Activated CD8-positive, alpha-beta memory T cell treated with anti-CD3 and anti-CD28 coated beads, Interleukin-2, amount 50 U/mL, for 1 hour (primary cell): ENCODE results near the gene DHX9.
"Not testable (repeated sequence)": the region's sequence is repeated elsewhere in the genome, so short reads cannot be mapped to it uniquely, and the experiment has no call there.

Experiments
- DNase-seq: peaks from one replicate; pipeline ENCODE4 v3.0.0-alpha.2; 2020; ENCODE audit errors: extremely low read depth

Gene DHX9

DNA sequence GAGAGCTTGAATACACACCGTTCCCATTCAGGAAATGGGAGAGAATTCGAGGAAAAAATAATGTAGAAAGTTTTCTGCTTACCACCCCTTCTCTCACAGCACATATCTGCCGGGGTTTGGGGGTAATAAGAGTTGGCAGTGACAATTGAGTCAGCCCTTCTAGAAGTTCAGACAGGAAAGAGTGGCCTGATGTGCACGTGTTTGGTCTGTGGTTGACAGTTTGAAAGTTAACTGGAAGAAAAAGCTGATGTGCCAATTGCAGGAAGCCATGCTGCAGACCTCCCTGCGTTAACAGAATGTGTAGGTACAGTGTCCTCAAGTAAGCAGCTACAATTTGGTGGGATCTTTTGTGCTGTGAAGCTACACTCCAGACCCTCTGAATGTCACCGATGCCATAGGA, 50.9 kb downstream of the DHX9 start:
- DNase-seq: no peak

DNA sequence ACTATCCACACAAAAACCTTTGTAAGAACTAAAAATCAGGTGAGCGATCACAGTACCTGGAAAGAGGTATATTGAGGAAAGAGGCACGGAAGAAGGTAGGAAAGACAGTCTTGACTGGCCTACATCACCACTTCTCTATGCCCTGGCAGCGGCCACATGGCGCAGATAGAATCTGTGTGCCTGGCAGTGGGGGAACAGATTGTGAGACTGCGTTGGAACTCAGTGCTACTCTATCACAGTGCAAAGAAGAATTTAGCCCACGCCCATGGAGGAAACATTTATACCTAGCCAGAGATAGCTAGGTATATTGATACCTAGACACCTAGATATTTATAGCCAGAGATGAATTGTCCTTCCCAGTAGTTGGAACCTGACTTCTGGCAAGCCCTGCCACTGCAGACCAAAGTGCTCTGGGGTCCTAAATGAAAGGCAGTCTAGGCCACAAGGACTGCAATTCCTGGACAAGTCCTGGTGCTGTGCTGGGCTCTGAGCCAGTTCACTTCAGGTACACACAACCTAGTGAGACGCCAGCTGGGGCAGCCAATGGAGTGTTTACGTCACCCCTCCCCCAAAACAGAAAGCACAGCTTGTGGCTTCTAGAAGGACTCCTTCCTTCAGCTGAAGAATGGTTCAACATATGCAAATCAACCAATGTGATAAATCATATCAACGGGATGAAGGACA, 51.9 kb downstream of the DHX9 start:
- no peak for DNase-seq

DNA sequence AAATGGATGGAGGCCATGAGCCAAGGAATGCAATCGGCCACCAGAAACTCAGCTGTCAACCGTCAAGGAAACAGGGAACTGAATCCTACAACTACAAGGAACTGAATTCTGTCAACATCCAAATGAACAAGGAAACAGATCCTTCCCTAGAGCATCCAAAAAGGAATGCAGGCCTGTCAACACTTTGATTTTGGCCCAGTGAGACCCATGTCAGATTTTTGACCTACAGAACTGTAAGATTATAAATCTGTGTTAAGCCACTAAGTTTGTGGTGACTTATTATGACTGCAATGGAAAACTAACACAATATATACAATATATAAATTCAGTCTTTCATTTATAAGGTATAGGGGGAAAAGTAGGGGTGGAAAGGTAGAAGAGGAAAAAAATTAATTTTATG, 58.5 kb downstream of the DHX9 start:
- DNase-seq: no peak

DNA sequence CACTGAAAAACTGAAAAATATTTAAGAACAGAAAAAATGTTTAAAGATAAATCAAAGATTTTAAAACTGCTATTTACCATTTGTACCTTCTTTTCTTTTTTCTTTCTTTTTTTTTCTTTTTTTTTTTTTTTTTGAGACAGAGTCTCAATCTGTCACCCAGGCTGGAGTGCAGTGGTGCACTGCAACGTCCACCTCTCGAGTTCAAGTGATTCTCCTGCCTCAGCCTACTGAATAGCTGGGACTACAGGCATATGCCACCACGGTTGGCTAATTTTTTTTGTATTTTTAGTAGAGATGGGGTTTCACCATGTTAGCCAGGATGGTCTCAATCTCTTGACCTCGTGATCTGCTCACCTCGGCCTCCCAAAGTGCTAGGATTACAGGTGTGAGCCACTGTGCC, 62.8 kb downstream of the DHX9 start:
- DNase-seq: not testable (repeated sequence)

DNA sequence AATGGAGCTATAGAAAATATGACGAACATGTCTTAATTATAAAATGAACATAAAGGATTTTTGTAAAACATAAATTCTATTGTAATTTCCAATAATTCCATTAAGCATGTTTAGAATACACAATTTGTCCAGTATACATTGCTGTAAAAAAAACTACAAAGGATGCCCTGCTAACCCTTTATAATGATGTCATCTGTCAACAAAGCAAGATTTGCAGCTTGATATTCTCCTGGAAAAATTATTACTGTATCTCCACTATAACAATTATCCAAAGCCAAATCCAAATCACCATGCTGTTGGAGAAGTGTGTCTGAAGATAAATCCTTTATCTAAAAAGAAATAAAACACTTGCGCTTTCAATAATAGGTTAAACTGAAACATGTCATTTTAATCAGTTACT, 66.2 kb downstream of the DHX9 start:
- no peak for DNase-seq

DNA sequence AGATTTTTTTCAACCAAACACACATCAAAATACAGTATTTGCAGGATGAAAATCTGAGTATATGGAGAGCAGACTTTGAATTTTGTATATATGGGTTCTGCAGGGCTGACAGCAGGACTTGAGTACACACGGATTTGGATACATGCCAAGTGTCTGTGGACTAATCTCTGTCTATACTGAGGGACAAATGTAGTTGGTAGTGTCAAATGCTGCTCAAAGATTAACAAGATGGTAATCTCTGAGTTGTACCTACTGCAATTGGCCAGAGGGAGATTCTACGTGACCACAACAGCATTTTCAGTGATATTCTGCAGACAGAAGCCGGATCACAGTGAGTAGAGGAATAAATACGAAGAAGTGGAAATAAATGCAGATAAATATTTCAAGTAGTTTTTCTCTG, 70.4 kb downstream of the DHX9 start:
- DNase-seq: no peak

DNA sequence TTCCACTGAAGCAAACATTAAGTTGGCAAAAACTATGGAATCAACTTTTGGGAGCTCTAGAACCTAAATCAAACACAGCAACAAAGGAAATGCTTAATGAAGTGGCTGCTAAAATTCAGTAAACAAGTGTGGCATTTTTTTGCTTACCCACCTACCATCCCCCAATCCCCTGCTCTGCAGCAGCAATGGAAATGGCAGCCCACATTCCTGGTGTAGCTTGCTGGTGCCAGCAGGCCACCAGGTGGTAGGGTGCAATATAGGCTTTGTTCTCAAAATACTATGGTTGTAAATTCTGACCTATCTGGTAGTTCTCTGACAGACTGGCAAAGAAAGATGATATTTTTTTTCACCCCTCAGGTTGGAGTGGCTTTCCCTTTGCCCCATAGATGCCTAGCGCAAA, 71.0 kb downstream of the DHX9 start:
- no peak for DNase-seq

DNA sequence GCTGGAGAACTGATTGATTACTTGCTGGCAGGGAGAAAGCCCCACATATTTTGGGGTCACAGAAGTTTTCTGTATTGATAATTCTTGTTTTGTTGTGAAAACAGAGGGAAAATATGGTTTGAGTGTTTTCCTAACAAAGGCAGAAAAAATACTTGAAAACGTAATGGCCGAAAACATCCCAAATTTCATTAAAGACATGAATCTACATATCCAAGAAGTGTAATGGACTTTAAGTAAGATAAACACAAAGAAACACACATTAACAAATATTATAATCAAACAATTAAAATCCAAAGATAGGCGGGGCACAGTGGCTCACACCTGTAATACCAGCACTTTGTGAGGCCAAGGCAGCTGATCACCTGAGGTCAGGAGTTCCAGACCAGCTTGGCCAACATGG, 74.3 kb downstream of the DHX9 start:
- no peak for DNase-seq

DNA sequence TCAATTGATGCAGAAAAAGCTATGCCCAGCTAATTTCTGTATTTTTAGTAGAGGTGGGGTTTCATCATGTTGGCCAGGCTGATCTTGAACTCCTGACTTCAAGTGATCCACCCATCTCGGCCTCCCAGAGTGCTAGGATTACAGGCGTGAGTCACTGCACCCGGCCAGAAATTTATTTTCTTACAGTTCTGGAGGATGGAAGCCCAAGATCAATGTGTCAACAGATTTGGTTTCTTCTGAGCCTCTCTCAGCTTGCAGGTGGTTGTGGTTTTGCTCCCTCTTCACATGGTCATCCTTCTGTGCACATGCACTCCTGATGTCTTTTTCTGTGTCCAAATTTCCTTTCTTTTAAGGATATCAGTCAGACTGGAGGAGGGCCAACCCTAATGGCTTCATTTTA, 78.2 kb downstream of the DHX9 start:
- DNase-seq: no peak

DNA sequence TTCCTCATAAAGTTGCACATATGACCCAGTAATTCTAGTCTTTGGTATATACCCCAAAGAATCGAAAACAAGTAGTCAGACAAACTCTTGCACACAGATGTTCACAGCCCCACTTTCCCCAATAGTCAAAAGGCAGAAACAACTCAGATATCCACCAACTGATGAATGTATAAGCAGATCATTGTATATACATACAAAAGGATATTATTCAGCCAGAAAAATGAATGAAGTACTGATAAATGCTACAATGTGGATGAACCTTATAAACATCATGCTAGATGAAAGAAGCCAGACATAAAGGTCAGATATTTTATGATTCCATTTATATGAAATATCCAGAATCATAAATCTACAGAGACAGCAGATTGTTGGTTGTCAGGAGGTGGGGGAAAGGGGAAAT, 86.5 kb downstream of the DHX9 start:
- no peak for DNase-seq

DNA sequence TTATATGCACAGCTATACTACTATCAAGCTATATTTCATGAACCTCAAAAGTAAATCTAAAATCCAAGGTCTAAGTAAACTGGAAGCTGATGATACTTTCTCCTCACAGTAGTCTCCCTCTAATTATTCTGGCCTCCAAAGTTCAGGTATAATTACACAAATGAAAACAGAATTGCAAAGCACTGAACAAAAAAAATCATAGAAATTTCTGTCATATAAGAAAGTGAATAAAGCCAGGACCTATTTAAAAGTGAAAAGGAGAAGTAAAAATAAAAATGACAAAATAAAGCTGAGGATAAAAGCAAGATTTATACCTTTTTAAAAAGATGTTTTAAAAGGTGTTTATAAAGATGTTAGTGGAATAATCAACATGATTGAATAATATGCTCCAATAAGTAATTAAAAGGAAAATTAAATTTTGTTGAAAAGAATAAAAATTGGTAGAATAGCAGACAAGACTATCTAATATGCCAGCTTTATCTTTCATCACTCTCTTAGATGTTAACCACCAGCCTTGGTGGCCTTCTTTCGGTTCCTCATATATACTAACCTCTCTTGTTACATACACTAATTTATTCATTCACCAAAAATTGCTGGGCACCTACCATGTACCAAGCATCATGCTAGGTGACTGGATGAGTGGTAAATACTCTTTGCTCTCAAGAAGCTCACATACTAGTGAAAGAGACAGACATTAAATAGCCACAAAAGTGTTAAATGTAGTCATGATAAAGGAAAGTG, 88.7 kb downstream of the DHX9 start:
- no peak for DNase-seq

DNA sequence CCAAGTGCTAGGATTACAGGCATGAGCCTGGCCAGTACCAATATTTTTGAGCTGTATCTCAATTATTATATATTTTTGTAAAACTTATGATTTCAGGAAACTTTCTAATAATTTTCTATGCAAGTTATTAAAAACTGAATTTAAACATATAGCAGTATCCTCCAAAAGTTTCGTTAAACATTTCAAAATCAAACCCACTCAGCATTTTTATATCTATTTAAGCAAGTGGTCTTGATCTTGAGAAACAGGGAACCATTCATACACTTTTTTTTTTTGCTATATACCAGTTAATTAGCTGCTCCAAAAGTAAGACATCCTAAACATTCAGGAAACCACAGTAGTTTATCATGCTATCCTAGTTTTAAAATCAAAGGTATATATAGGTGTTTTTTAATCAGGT, 91.8 kb downstream of the DHX9 start:
- DNase-seq: no peak

DNA sequence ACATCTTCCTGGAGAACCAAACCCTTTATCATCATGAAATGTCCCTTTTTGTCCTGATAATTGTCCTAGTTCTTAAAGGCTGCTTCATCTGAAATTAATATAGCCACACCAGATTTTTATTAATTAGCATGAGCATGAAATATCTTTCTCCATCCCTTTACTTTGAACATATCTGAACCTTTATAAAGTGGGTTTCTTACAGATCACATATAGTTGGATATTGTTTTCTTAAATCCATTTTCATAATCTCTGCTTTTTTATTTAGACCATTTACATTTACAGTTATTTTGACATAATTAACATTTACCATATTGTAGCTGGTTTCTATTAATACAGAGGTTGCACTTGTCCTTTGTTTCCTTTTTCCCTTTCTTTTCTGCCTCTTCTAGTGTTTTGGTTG, 96.6 kb downstream of the DHX9 start:
- no peak for DNase-seq
